Uterus (tissue), 4 donors: ENCODE results near the gene DPP4. TPM values are rescaled to one million over a fixed set of nuclear protein-coding genes. Genes with fewer than 3 reads are reported as not detected.

Source experiments
- DNase-seq, 2 donors: peaks; one replicate each; pipeline ENCODE4 v3.0.0-alpha.2; 2019 to 2020
- H3K27ac ChIP-seq, 2 donors: fragments of 200-600 bp; sonication (generic); 1 replicate in 1 of 2; 2 replicates in 1 of 2; pipeline ENCODE4 v1.5.1; 2016 to 2018
- H3K27me3 ChIP-seq, 2 donors: fragments of 200-600 bp; sonication (generic); one replicate each; pipeline ENCODE4 v1.5.1; 2018 to 2019; ENCODE audit warnings: control low read depth in 1 of 2
- H3K36me3 ChIP-seq, 2 donors: fragments of 200-600 bp; sonication (generic); one replicate each; pipeline ENCODE4 v1.5.1; 2019; ENCODE audit warnings: control low read depth in 1 of 2
- H3K4me1 ChIP-seq, 2 donors: fragments of 200-600 bp; sonication (generic); one replicate each; pipeline ENCODE4 v1.5.1; 2018 to 2019; ENCODE audit warnings: control low read depth in 1 of 2
- H3K4me3 ChIP-seq, 2 donors: fragments of 200-600 bp; sonication (generic); 1 replicate in 1 of 2; 2 replicates in 1 of 2; pipeline ENCODE4 v1.5.1; 2018 to 2019; ENCODE audit warnings: mild to moderate bottlenecking in 1 of 2
- H3K9me3 ChIP-seq, 2 donors: fragments of 200-600 bp; sonication (generic); one replicate each; pipeline ENCODE4 v1.5.1; 2019; ENCODE audit warnings: control low read depth in 1 of 2
- CTCF ChIP-seq, 4 experiments: fragments of 200-600 bp in 2 of 4; fragments of 450-650 bp in 2 of 4; sonication (generic) in 2 of 4; IDR thresholded peaks; one replicate each; pipeline ENCODE4 v1.5.1; 2016 to 2019; ENCODE audit warnings: antibody characterized with exemption in 4 of 4, mild to moderate bottlenecking in 2 of 4, moderate library complexity in 1 of 4
- POLR2A ChIP-seq, 2 donors: fragments of 450-650 bp; IDR thresholded peaks; one replicate each; pipeline ENCODE4 v1.6.1; 2016; ENCODE audit warnings: antibody characterized with exemption in 2 of 2, mild to moderate bottlenecking in 1 of 2, moderate library complexity in 1 of 2
- intact Hi-C: fragments of 100-400 bp; cut with DNase I; formaldehyde crosslinking; loops from one replicate; pipeline ENCODE4 v1.15.1; 2023; ENCODE audit warnings: low total_unique reads
- total RNA-seq, 4 donors: library from RNA; depleted of rRNA in 3 of 4; stranded (reverse); fragments of >200 nt in 3 of 4; gene quantifications; one replicate each; pipeline versions ENCODE4 v1.1.0 to v1.2.4, GENCODE V29; 2014 to 2023
- donor health status: DM: yes; HTN: yes; CAD: no.

DPP4 gene
- total RNA-seq, 4 donors from 2014 or later, result 1.8 to 36.3 (median 5.0) TPM

- intact Hi-C loops, result no loop called here
- no peak for TF ChIP-seq CTCF (IDR thresholded peaks at IDR 0.05)
- no peak for TF ChIP-seq POLR2A (IDR thresholded peaks at IDR 0.05)
- DNase-seq, result no peak
- Histone ChIP-seq H3K36me3 (no peaks in the 10 kb centered on the region), H3K27me3 (no peaks in the 10 kb centered on the region), H3K4me1 (no peaks in the 10 kb centered on the region), H3K27ac (no peak overlapping the region), H3K4me3 (no peak overlapping the region), H3K9me3 (no peaks in the 10 kb centered on the region)
These were observed 10.7 kb downstream of the DPP4 start for GRCh38 chr2:162063281-162063680.

- no peak overlapping the region for H3K4me3 ChIP-seq
- intact Hi-C loops, result no loop called here
- TF ChIP-seq CTCF (IDR thresholded peaks at IDR 0.05) (no peak), POLR2A (IDR thresholded peaks at IDR 0.05) (no peak)
- H3K27me3 ChIP-seq, result no peaks in the 10 kb centered on the region
- no peaks in the 10 kb centered on the region for H3K36me3 ChIP-seq
- no peaks in the 10 kb centered on the region for H3K9me3 ChIP-seq
- no peak for DNase-seq
- H3K4me1 ChIP-seq, result no peaks in the 10 kb centered on the region
- H3K27ac ChIP-seq, result no peak overlapping the region
These were observed 11.5 kb downstream of the DPP4 start for GRCh38 chr2:162062559-162062958.

- no peak for DNase-seq
- Histone ChIP-seq H3K27ac (no peak overlapping the region), H3K9me3 (no peaks in the 10 kb centered on the region), H3K4me1 (no peaks in the 10 kb centered on the region), H3K4me3 (no peak overlapping the region), H3K36me3 (no peaks in the 10 kb centered on the region), H3K27me3 (no peaks in the 10 kb centered on the region)
- intact Hi-C loops, result no loop called here
- TF ChIP-seq POLR2A (IDR thresholded peaks at IDR 0.05), result no peak
- TF ChIP-seq CTCF (IDR thresholded peaks at IDR 0.05), result no peak
These were observed 13.0 kb downstream of the DPP4 start for GRCh38 chr2:162061021-162061420.

GRCh38 chr2:162060532-162060931 is 13.5 kb downstream of the DPP4 start:
- Histone ChIP-seq H3K4me1 (no peaks in the 10 kb centered on the region), H3K27me3 (no peaks in the 10 kb centered on the region), H3K4me3 (no peak overlapping the region), H3K36me3 (no peaks in the 10 kb centered on the region), H3K27ac (no peak overlapping the region), H3K9me3 (no peaks in the 10 kb centered on the region)
- TF ChIP-seq POLR2A (IDR thresholded peaks at IDR 0.05), result no peak
- no peak for TF ChIP-seq CTCF (IDR thresholded peaks at IDR 0.05)
- no peak for DNase-seq
- intact Hi-C loops, result no loop called here

GRCh38 chr2:162058973-162059668 is 14.9 kb downstream of the DPP4 start:
- no peak for DNase-seq
- H3K36me3 ChIP-seq, result no peaks in the 10 kb centered on the region
- TF ChIP-seq CTCF (IDR thresholded peaks at IDR 0.05) (no peak), POLR2A (IDR thresholded peaks at IDR 0.05) (no peak)
- no peaks in the 10 kb centered on the region for H3K4me1 ChIP-seq
- intact Hi-C loops, result no loop called here
- no peaks in the 10 kb centered on the region for H3K27me3 ChIP-seq
- no peak overlapping the region for H3K27ac ChIP-seq
- no peak overlapping the region for H3K4me3 ChIP-seq
- H3K9me3 ChIP-seq, result no peaks in the 10 kb centered on the region
